ENCODE measurements around the gene MAP2K6.

The MAP2K6 gene

GRCh38 chr17:69466451-69466850 lies 52.0 kb downstream of the MAP2K6 start:
- H3K9ac ChIP-seq = no peak overlapping the region
- no peaks in the 10 kb centered on the region for H3K4me1 ChIP-seq (ENCODE audit: low read depth, poor library complexity, severe bottlenecking)
- H2AFZ ChIP-seq (ENCODE audit: low read depth) = no peak overlapping the region
- H3K4me3 ChIP-seq (IDR thresholded peaks at IDR 0.05; ENCODE audit: insufficient read depth, low read depth, low read length) = no peak overlapping the region
- H3K27ac ChIP-seq = no peak overlapping the region
- H3K36me3 ChIP-seq (ENCODE audit: insufficient read depth) = no peaks in the 10 kb centered on the region
- H3K4me2 ChIP-seq = no peak overlapping the region
- H3K27me3 ChIP-seq (ENCODE audit: insufficient read depth, low read depth) = no peaks in the 10 kb centered on the region
- TF ChIP-seq, protein P1, sequence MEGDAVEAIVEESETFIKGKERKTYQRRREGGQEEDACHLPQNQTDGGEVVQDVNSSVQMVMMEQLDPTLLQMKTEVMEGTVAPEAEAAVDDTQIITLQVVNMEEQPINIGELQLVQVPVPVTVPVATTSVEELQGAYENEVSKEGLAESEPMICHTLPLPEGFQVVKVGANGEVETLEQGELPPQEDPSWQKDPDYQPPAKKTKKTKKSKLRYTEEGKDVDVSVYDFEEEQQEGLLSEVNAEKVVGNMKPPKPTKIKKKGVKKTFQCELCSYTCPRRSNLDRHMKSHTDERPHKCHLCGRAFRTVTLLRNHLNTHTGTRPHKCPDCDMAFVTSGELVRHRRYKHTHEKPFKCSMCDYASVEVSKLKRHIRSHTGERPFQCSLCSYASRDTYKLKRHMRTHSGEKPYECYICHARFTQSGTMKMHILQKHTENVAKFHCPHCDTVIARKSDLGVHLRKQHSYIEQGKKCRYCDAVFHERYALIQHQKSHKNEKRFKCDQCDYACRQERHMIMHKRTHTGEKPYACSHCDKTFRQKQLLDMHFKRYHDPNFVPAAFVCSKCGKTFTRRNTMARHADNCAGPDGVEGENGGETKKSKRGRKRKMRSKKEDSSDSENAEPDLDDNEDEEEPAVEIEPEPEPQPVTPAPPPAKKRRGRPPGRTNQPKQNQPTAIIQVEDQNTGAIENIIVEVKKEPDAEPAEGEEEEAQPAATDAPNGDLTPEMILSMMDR (conservative IDR thresholded peaks at IDR 0.05; ENCODE audit: low read depth, low read length) = no peak
- no peaks in the 10 kb centered on the region for H3K79me2 ChIP-seq (ENCODE audit: insufficient read depth, low read depth)
- H4K20me1 ChIP-seq (ENCODE audit: insufficient read depth) = no peaks in the 10 kb centered on the region

DNA sequence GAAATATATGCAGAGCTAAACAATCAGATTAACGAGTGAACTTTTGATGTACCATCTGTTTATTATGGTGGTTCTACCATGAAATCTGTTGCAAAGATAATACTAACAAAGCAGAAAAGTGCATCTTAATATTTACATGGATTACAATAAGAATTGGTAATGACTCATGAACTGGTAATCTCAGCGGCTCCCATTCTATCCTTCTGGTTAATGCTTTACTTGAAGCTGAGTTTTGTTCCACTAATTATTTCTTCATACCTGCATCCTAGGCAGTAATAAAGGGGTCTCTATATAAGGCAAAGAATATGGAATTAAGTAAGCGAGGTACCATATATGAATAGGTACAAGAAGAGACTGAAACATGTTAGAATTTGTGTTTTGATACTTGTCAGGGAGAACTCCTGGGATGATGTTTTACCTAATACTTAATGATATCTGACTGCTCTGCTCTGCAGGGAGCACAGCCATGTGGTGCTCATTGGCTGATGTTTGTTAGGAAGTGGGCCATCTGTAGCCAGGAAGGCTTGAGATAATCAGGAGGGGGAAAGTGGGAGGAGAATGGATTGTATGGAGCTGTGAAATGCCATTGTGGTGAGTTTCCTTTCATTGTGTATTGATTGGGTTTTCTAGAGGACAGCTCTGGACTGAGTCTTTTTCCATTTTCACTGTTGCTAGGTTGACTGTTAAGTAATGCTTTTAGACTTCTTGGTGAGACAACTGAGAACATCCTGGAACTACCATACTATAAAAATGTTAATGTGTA lies 52.6 kb downstream of the MAP2K6 start:
- Histone ChIP-seq H3K4me2 (no peak overlapping the region), H4K20me1 (ENCODE audit: insufficient read depth) (no peaks in the 10 kb centered on the region), H3K27ac (no peak overlapping the region), H3K9ac (no peak overlapping the region), H3K4me3 (IDR thresholded peaks at IDR 0.05; ENCODE audit: insufficient read depth, low read depth, low read length) (no peak overlapping the region), H3K4me1 (ENCODE audit: low read depth, poor library complexity, severe bottlenecking) (no peaks in the 10 kb centered on the region), H2AFZ (ENCODE audit: low read depth) (no peak overlapping the region), H3K27me3 (ENCODE audit: insufficient read depth, low read depth) (no peaks in the 10 kb centered on the region), H3K79me2 (ENCODE audit: insufficient read depth, low read depth) (no peaks in the 10 kb centered on the region), H3K36me3 (ENCODE audit: insufficient read depth) (no peaks in the 10 kb centered on the region)
- TF ChIP-seq, protein P1 (conservative IDR thresholded peaks at IDR 0.05; ENCODE audit: low read depth, low read length) = no peak

- Histone ChIP-seq H3K36me3 (ENCODE audit: insufficient read depth) (no peaks in the 10 kb centered on the region), H3K4me1 (ENCODE audit: low read depth, poor library complexity, severe bottlenecking) (no peaks in the 10 kb centered on the region), H4K20me1 (ENCODE audit: insufficient read depth) (no peaks in the 10 kb centered on the region), H2AFZ (ENCODE audit: low read depth) (no peak overlapping the region), H3K4me3 (IDR thresholded peaks at IDR 0.05; ENCODE audit: insufficient read depth, low read depth, low read length) (no peak overlapping the region), H3K27me3 (ENCODE audit: insufficient read depth, low read depth) (no peaks in the 10 kb centered on the region), H3K79me2 (ENCODE audit: insufficient read depth, low read depth) (no peaks in the 10 kb centered on the region), H3K9ac (no peak overlapping the region), H3K27ac (no peak overlapping the region), H3K4me2 (no peak overlapping the region)
- TF ChIP-seq, protein P1 (conservative IDR thresholded peaks at IDR 0.05; ENCODE audit: low read depth, low read length) = no peak
Observed at GRCh38 chr17:69468207-69468606, 53.7 kb downstream of the MAP2K6 start.

DNA sequence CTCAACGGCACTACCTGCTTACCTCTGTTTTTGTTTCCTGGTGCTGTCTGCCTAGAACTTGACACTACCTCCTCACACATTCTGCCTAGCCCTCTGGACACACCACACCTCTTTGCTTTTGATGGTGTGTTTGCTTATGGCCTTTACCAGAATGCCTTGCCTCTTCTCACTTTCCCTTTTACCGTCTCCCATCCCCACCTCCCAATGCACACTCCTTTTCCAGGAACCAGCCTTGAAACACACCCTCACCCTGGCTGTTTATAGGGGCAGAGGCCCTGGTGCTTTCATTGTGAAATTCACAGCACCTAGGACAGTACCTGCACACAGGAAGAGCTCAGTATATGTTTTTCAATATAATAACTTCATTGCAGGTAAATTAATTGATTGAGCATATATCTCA lies 56.2 kb downstream of the MAP2K6 start:
- Histone ChIP-seq H3K79me2 (ENCODE audit: insufficient read depth, low read depth) (no peaks in the 10 kb centered on the region), H3K27ac (no peak overlapping the region), H3K9ac (no peak overlapping the region), H4K20me1 (ENCODE audit: insufficient read depth) (no peaks in the 10 kb centered on the region), H3K4me1 (ENCODE audit: low read depth, poor library complexity, severe bottlenecking) (no peaks in the 10 kb centered on the region), H3K36me3 (ENCODE audit: insufficient read depth) (no peaks in the 10 kb centered on the region), H2AFZ (ENCODE audit: low read depth) (no peak overlapping the region), H3K27me3 (ENCODE audit: insufficient read depth, low read depth) (no peaks in the 10 kb centered on the region), H3K4me2 (no peak overlapping the region), H3K4me3 (IDR thresholded peaks at IDR 0.05; ENCODE audit: insufficient read depth, low read depth, low read length) (no peak overlapping the region)
- TF ChIP-seq, protein P1 (conservative IDR thresholded peaks at IDR 0.05; ENCODE audit: low read depth, low read length) = no peak
